Endothelial cell of umbilical vein (primary cell): ENCODE data around the gene NFKBIA.

Experiments
- EZH2 ChIP-seq: IDR thresholded peaks from 2 replicates; pipeline ENCODE4 v1.6.1; 2012; ENCODE audit warnings: borderline replicate concordance, low read depth, mild to moderate bottlenecking, moderate library complexity, low read length, inconsistent platforms; ENCODE audit not compliant: severe bottlenecking
- GATA2 ChIP-seq: IDR thresholded peaks from 2 replicates; pipeline ENCODE4 v1.7.0; 2011; ENCODE audit warnings: low read depth, mild to moderate bottlenecking, moderate library complexity, mixed read lengths, low read length; ENCODE audit not compliant: insufficient read length, insufficient read depth
- JUN ChIP-seq: IDR thresholded peaks from 2 replicates; pipeline ENCODE4 v1.6.1; 2011; ENCODE audit warnings: borderline replicate concordance, low read depth; ENCODE audit not compliant: insufficient read length, insufficient read depth
- MYC ChIP-seq: IDR thresholded peaks from one replicate; pipeline ENCODE4 v1.6.1; 2011; ENCODE audit warnings: mild to moderate bottlenecking, low read depth, low read length
- POLR2A ChIP-seq: IDR thresholded peaks from 2 replicates; pipeline ENCODE4 v1.6.1; 2012; ENCODE audit warnings: low read depth, mild to moderate bottlenecking, control low read depth, low read length
- TF ChIP-seq, protein P1 (sequence below), 2 donors: IDR thresholded peaks; 1 replicate in 1 of 2; 2 replicates in 1 of 2; pipeline ENCODE4 v1.5.1; 2011; ENCODE audit warnings: low read length in 2 of 2, mild to moderate bottlenecking in 2 of 2, moderate library complexity in 2 of 2, control low read depth in 1 of 2, inconsistent platforms in 1 of 2, low read depth in 1 of 2; ENCODE audit not compliant: insufficient read depth in 1 of 2; ENCODE audit errors: extremely low read depth in 1 of 2
- TF ChIP-seq, protein P2 (sequence below): IDR thresholded peaks from 2 replicates; pipeline ENCODE4 v1.6.1; 2011; ENCODE audit not compliant: insufficient read depth, insufficient read length

DNA sequence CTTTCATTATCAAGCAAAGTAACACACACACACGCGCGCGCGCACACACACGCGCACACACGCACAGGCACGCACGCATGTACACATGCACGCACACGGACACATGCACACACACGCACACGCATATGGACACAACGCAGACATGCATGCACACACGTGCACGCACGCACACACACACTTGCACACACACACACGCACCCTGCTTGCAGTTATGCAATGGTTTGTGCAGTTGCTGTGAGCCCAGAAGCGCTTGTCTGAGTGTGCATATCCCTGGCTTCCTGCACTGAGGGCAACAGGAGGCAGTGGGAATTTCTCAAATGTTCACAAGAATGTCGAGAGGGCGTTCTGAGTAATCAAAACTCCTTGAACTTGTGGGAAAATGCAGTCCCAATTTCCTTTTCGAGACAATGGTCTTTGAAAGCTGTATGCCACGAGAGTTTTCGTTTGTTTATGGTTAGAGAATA, 41.6 kb downstream of the NFKBIA start:
- TF ChIP-seq, protein P1, sequence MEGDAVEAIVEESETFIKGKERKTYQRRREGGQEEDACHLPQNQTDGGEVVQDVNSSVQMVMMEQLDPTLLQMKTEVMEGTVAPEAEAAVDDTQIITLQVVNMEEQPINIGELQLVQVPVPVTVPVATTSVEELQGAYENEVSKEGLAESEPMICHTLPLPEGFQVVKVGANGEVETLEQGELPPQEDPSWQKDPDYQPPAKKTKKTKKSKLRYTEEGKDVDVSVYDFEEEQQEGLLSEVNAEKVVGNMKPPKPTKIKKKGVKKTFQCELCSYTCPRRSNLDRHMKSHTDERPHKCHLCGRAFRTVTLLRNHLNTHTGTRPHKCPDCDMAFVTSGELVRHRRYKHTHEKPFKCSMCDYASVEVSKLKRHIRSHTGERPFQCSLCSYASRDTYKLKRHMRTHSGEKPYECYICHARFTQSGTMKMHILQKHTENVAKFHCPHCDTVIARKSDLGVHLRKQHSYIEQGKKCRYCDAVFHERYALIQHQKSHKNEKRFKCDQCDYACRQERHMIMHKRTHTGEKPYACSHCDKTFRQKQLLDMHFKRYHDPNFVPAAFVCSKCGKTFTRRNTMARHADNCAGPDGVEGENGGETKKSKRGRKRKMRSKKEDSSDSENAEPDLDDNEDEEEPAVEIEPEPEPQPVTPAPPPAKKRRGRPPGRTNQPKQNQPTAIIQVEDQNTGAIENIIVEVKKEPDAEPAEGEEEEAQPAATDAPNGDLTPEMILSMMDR (IDR thresholded peaks at IDR 0.05; ENCODE audit: extremely low read depth in 1 of 2, insufficient read depth in 1 of 2, low read depth in 1 of 2, low read length in 2 of 2) = no peak
- TF ChIP-seq, protein P2, sequence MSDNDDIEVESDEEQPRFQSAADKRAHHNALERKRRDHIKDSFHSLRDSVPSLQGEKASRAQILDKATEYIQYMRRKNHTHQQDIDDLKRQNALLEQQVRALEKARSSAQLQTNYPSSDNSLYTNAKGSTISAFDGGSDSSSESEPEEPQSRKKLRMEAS = peak; percentile 30
- TF ChIP-seq EZH2 (no peak), POLR2A (no peak), MYC (no peak), GATA2 (no peak), JUN (peak; percentile 31)
